Lower leg skin (tissue), 4 donors: ENCODE results near the gene LRRC66. TPM values are rescaled to one million over a fixed set of nuclear protein-coding genes. Genes with fewer than 3 reads are reported as not detected.

ENCODE experiments used
- DNase-seq, 2 donors: peaks; one replicate each; pipeline ENCODE4 v3.0.0-alpha.2; 2019; ENCODE audit warnings: low spot score in 2 of 2
- H3K4me3 ChIP-seq: fragments of 200-600 bp; sonication (generic); 2 replicates; pipeline ENCODE4 v1.5.1; 2017; ENCODE audit warnings: mild to moderate bottlenecking, low read depth; ENCODE audit not compliant: poor library complexity, severe bottlenecking
- CTCF ChIP-seq, 3 donors: fragments of 450-650 bp; IDR thresholded peaks; one replicate each; pipeline ENCODE4 v1.5.1; 2016; ENCODE audit warnings: antibody characterized with exemption in 3 of 3, mild to moderate bottlenecking in 3 of 3, moderate library complexity in 2 of 3
- POLR2A ChIP-seq, 2 donors: fragments of 450-650 bp; IDR thresholded peaks; one replicate each; pipeline ENCODE4 v1.6.1; 2016 to 2017; ENCODE audit warnings: antibody characterized with exemption in 2 of 2, mild to moderate bottlenecking in 1 of 2, moderate library complexity in 1 of 2
- WGBS, 2 donors: methylation state at CpG; one replicate each; pipeline ENCODE4 v1.1.5; 2018; 5-methylcytosine and 5-hydroxymethylcytosine counted together
- intact Hi-C: fragments of 100-400 bp; cut with DNase I; formaldehyde crosslinking; loops from one replicate; pipeline ENCODE4 v1.15.0; 2023; ENCODE audit warnings: low total_unique reads
- total RNA-seq, 4 donors: library from RNA; depleted of rRNA; stranded (reverse); fragments of >200 nt; gene quantifications; one replicate each; pipeline ENCODE4 v1.1.0, GENCODE V29; 2016

LRRC66 gene
- total RNA-seq, 4 donors from 2014 or later = not detected

GRCh38 chr4:52010986-52011385 lies 9.2 kb downstream of the LRRC66 start:
- intact Hi-C loops = no loop called here
- no peak for DNase-seq
- TF ChIP-seq CTCF (IDR thresholded peaks at IDR 0.05) = no peak
- TF ChIP-seq POLR2A (IDR thresholded peaks at IDR 0.05) = no peak
- no peak overlapping the region for H3K4me3 ChIP-seq
- WGBS, 2 donors = 93 to 99% methylated on average over 2 of the region's 2 CpGs

GRCh38 chr4:52006887-52007286 lies 13.3 kb downstream of the LRRC66 start:
- no peak for DNase-seq
- no peak for TF ChIP-seq POLR2A (IDR thresholded peaks at IDR 0.05)
- TF ChIP-seq CTCF (IDR thresholded peaks at IDR 0.05) = no peak
- intact Hi-C loops = no loop called here
- 95 to 98% methylated on average over 4 of the region's 4 CpGs for WGBS, 2 donors
- no peak overlapping the region for H3K4me3 ChIP-seq

GRCh38 chr4:52005604-52006273 lies 14.4 kb downstream of the LRRC66 start:
- WGBS, 2 donors = 74 to 87% methylated on average over 2 of the region's 2 CpGs
- TF ChIP-seq POLR2A (IDR thresholded peaks at IDR 0.05) (no peak), CTCF (IDR thresholded peaks at IDR 0.05) (no peak)
- intact Hi-C loops = no loop called here
- DNase-seq = no peak
- H3K4me3 ChIP-seq = no peak overlapping the region

- TF ChIP-seq POLR2A (IDR thresholded peaks at IDR 0.05) (no peak), CTCF (IDR thresholded peaks at IDR 0.05) (no peak)
- H3K4me3 ChIP-seq = no peak overlapping the region
- DNase-seq = no peak
- intact Hi-C loops = no loop called here
Observed at GRCh38 chr4:52004414-52004813, 15.7 kb downstream of the LRRC66 start.

GRCh38 chr4:52001616-52002015 lies 18.5 kb downstream of the LRRC66 start:
- H3K4me3 ChIP-seq = no peak overlapping the region
- no peak for TF ChIP-seq POLR2A (IDR thresholded peaks at IDR 0.05)
- TF ChIP-seq CTCF (IDR thresholded peaks at IDR 0.05) = no peak
- 89 to 92% methylated on average over 2 of the region's 2 CpGs for WGBS, 2 donors
- intact Hi-C loops = no loop called here
- DNase-seq = no peak

- no peak overlapping the region for H3K4me3 ChIP-seq
- TF ChIP-seq CTCF (IDR thresholded peaks at IDR 0.05) (no peak), POLR2A (IDR thresholded peaks at IDR 0.05) (no peak)
- WGBS, 2 donors = 88 to 91% methylated on average over 5 of the region's 5 CpGs
- intact Hi-C loops = no loop called here
- no peak for DNase-seq
Observed at GRCh38 chr4:51999250-51999649, 20.9 kb downstream of the LRRC66 start.
